Rectal smooth muscle tissue (tissue), 1 donor: Measurements from ENCODE around the gene TNP1.

Source experiments
- H3K27ac ChIP-seq: one replicate; pipeline ENCODE4 v1.7.0; 2013; ENCODE audit warnings: low read depth, low read length, inconsistent platforms
- H3K27me3 ChIP-seq: one replicate; pipeline ENCODE4 v1.7.0; 2013; ENCODE audit warnings: low read length; ENCODE audit not compliant: control insufficient read depth, insufficient read depth
- H3K36me3 ChIP-seq: one replicate; pipeline ENCODE4 v1.7.0; 2013; ENCODE audit warnings: low read length; ENCODE audit not compliant: control insufficient read depth, insufficient read depth
- H3K4me1 ChIP-seq: one replicate; pipeline ENCODE4 v1.7.0; 2013; ENCODE audit warnings: low read length; ENCODE audit not compliant: control insufficient read depth, insufficient read depth
- H3K4me3 ChIP-seq: one replicate; pipeline ENCODE4 v1.7.0; 2013; ENCODE audit warnings: low read length
- H3K9ac ChIP-seq: one replicate; pipeline ENCODE4 v1.7.0; 2013; ENCODE audit warnings: low read length

Gene TNP1

GRCh38 chr2:216871333-216871934 lies 11.6 kb upstream of the TNP1 start:
- no peak overlapping the region for H3K9ac ChIP-seq
- H3K27me3 ChIP-seq, result no peaks in the 10 kb centered on the region
- H3K27ac ChIP-seq, result no peak overlapping the region
- H3K36me3 ChIP-seq, result no peaks in the 10 kb centered on the region
- H3K4me1 ChIP-seq, result no peaks in the 10 kb centered on the region
- no peak overlapping the region for H3K4me3 ChIP-seq

GRCh38 chr2:216870508-216871332 lies 10.9 kb upstream of the TNP1 start:
- no peak overlapping the region for H3K4me3 ChIP-seq
- no peak overlapping the region for H3K27ac ChIP-seq
- H3K36me3 ChIP-seq, result no peaks in the 10 kb centered on the region
- no peaks in the 10 kb centered on the region for H3K27me3 ChIP-seq
- no peaks in the 10 kb centered on the region for H3K4me1 ChIP-seq
- H3K9ac ChIP-seq, result no peak overlapping the region

- Histone ChIP-seq H3K9ac (no peak overlapping the region), H3K36me3 (no peaks in the 10 kb centered on the region), H3K27ac (no peak overlapping the region), H3K4me1 (no peaks in the 10 kb centered on the region), H3K4me3 (no peak overlapping the region), H3K27me3 (no peaks in the 10 kb centered on the region)
Observed at GRCh38 chr2:216866515-216867095, 6.7 kb upstream of the TNP1 start.

GRCh38 chr2:216865658-216866057 lies 5.8 kb upstream of the TNP1 start:
- no peak overlapping the region for H3K4me3 ChIP-seq
- no peaks in the 10 kb centered on the region for H3K4me1 ChIP-seq
- no peak overlapping the region for H3K9ac ChIP-seq
- no peak overlapping the region for H3K27ac ChIP-seq
- no peaks in the 10 kb centered on the region for H3K36me3 ChIP-seq
- H3K27me3 ChIP-seq, result no peaks in the 10 kb centered on the region

- Histone ChIP-seq H3K4me3 (no peak overlapping the region), H3K27ac (no peak overlapping the region), H3K9ac (no peak overlapping the region), H3K4me1 (no peaks in the 10 kb centered on the region), H3K27me3 (no peaks in the 10 kb centered on the region), H3K36me3 (no peaks in the 10 kb centered on the region)
Observed at GRCh38 chr2:216863946-216864345, 4.1 kb upstream of the TNP1 start.

- no peak overlapping the region for H3K9ac ChIP-seq
- H3K36me3 ChIP-seq, result no peaks in the 10 kb centered on the region
- H3K4me3 ChIP-seq, result no peak overlapping the region
- no peaks in the 10 kb centered on the region for H3K4me1 ChIP-seq
- no peak overlapping the region for H3K27ac ChIP-seq
- H3K27me3 ChIP-seq, result no peaks in the 10 kb centered on the region
Observed at GRCh38 chr2:216862628-216863398, 2.9 kb upstream of the TNP1 start.

- H3K36me3 ChIP-seq, result no peaks in the 10 kb centered on the region
- no peak overlapping the region for H3K4me3 ChIP-seq
- H3K27me3 ChIP-seq, result no peaks in the 10 kb centered on the region
- no peaks in the 10 kb centered on the region for H3K4me1 ChIP-seq
- no peak overlapping the region for H3K27ac ChIP-seq
- no peak overlapping the region for H3K9ac ChIP-seq
Observed at GRCh38 chr2:216860426-216861137, 718 bp upstream of the TNP1 start.

- H3K9ac ChIP-seq, result no peak overlapping the region
- H3K27ac ChIP-seq, result no peak overlapping the region
- no peaks in the 10 kb centered on the region for H3K27me3 ChIP-seq
- H3K36me3 ChIP-seq, result no peaks in the 10 kb centered on the region
- no peak overlapping the region for H3K4me3 ChIP-seq
- H3K4me1 ChIP-seq, result peaks cover 2% of the 10 kb centered on the region
Observed at GRCh38 chr2:216858312-216858711, 1.6 kb downstream of the TNP1 start.

- no peaks in the 10 kb centered on the region for H3K27me3 ChIP-seq
- H3K4me3 ChIP-seq, result no peak overlapping the region
- peaks cover 2% of the 10 kb centered on the region for H3K4me1 ChIP-seq
- no peak overlapping the region for H3K27ac ChIP-seq
- no peaks in the 10 kb centered on the region for H3K36me3 ChIP-seq
- no peak overlapping the region for H3K9ac ChIP-seq
Observed at GRCh38 chr2:216857131-216857550, 2.7 kb downstream of the TNP1 start.

- H3K9ac ChIP-seq, result no peak overlapping the region
- no peaks in the 10 kb centered on the region for H3K27me3 ChIP-seq
- H3K27ac ChIP-seq, result no peak overlapping the region
- H3K36me3 ChIP-seq, result no peaks in the 10 kb centered on the region
- H3K4me1 ChIP-seq, result peaks cover 2% of the 10 kb centered on the region
- no peak overlapping the region for H3K4me3 ChIP-seq
Observed at GRCh38 chr2:216856406-216857065, 3.3 kb downstream of the TNP1 start.

GRCh38 chr2:216855605-216856004 lies 4.3 kb downstream of the TNP1 start:
- Histone ChIP-seq H3K36me3 (no peaks in the 10 kb centered on the region), H3K4me1 (peaks cover 6% of the 10 kb centered on the region), H3K9ac (no peak overlapping the region), H3K27me3 (no peaks in the 10 kb centered on the region), H3K27ac (no peak overlapping the region), H3K4me3 (no peak overlapping the region)
